Neural crest cell (in vitro differentiated cells): ENCODE measurements around the gene HSPA4. TPM values are rescaled to one million over a fixed set of nuclear protein-coding genes. Genes with fewer than 3 reads are reported as not detected.

Experiments used
- DNase-seq: peaks from one replicate; pipeline ENCODE4 v3.0.0; 2021; ENCODE audit warnings: low read depth, mixed read lengths, low spot score
- H3K27ac Mint-ChIP-seq: one replicate; pipeline ENCODE4 v1.8.0; 2021; ENCODE audit warnings: mild to moderate bottlenecking, mixed read lengths; ENCODE audit not compliant: unreplicated experiment
- H3K27me3 Mint-ChIP-seq: 2 replicates; pipeline ENCODE4 v1.8.0; 2021; ENCODE audit warnings: low read depth, mild to moderate bottlenecking, mixed read lengths
- H3K36me3 Mint-ChIP-seq: 2 replicates; pipeline ENCODE4 v1.8.0; 2021; ENCODE audit warnings: low read depth, mild to moderate bottlenecking, mixed read lengths
- H3K4me1 Mint-ChIP-seq: 2 replicates; pipeline ENCODE4 v1.8.0; 2021; ENCODE audit warnings: mixed read lengths
- H3K4me3 Mint-ChIP-seq: one replicate; pipeline ENCODE4 v1.8.0; 2021; ENCODE audit warnings: mild to moderate bottlenecking, mixed read lengths
- H3K9me3 Mint-ChIP-seq: 2 replicates; pipeline ENCODE4 v1.8.0; 2021; ENCODE audit warnings: mixed read lengths
- CTCF ChIP-seq: fragments of 200-600 bp; sonication (generic); conservative IDR thresholded peaks from 2 replicates; pipeline ENCODE4 v1.5.0; 2021; ENCODE audit warnings: antibody characterized with exemption, mild to moderate bottlenecking
- total RNA-seq: library from RNA; stranded (reverse); gene quantifications from 2 replicates; pipeline ENCODE4 v1.2.1, GENCODE V29; 2021

The HSPA4 gene
- total RNA-seq, 1 donor from 2014 or later: 161 TPM

GRCh38 chr5:133075572-133076536, 24.0 kb downstream of the HSPA4 start:
- no peak for DNase-seq
- Mint-ChIP-seq H3K36me3 (peaks cover 17% of the 10 kb centered on the region), H3K9me3 (no peaks in the 10 kb centered on the region), H3K4me1 (peaks cover 7% of the 10 kb centered on the region), H3K27me3 (no peaks in the 10 kb centered on the region), H3K4me3 (no peak overlapping the region), H3K27ac (no peak overlapping the region)
- no peak for TF ChIP-seq CTCF

- Mint-ChIP-seq H3K9me3 (no peaks in the 10 kb centered on the region), H3K27me3 (no peaks in the 10 kb centered on the region), H3K4me3 (no peak overlapping the region), H3K4me1 (no peaks in the 10 kb centered on the region), H3K36me3 (peaks cover 14% of the 10 kb centered on the region), H3K27ac (no peak overlapping the region)
- no peak for DNase-seq
- TF ChIP-seq CTCF: no peak
These were observed 27.2 kb downstream of the HSPA4 start for GRCh38 chr5:133079048-133079447.

- no peak for TF ChIP-seq CTCF
- Mint-ChIP-seq H3K27ac (no peak overlapping the region), H3K4me3 (no peak overlapping the region), H3K4me1 (no peaks in the 10 kb centered on the region), H3K27me3 (no peaks in the 10 kb centered on the region), H3K36me3 (peaks cover 17% of the 10 kb centered on the region), H3K9me3 (no peaks in the 10 kb centered on the region)
- DNase-seq: no peak
These were observed 29.2 kb downstream of the HSPA4 start for GRCh38 chr5:133081036-133081435.

- DNase-seq: no peak
- no peaks in the 10 kb centered on the region for H3K4me1 Mint-ChIP-seq
- H3K36me3 Mint-ChIP-seq: peaks cover 20% of the 10 kb centered on the region
- no peak overlapping the region for H3K4me3 Mint-ChIP-seq
- peak overlapping the region; percentile 84 for H3K27ac Mint-ChIP-seq
- no peaks in the 10 kb centered on the region for H3K27me3 Mint-ChIP-seq
- no peak for TF ChIP-seq CTCF
- no peaks in the 10 kb centered on the region for H3K9me3 Mint-ChIP-seq
These were observed 29.9 kb downstream of the HSPA4 start for GRCh38 chr5:133081703-133082102.

- Mint-ChIP-seq H3K36me3 (peaks cover 17% of the 10 kb centered on the region), H3K27me3 (no peaks in the 10 kb centered on the region), H3K4me3 (no peak overlapping the region), H3K4me1 (no peaks in the 10 kb centered on the region), H3K9me3 (no peaks in the 10 kb centered on the region), H3K27ac (peak overlapping the region; percentile 84)
- TF ChIP-seq CTCF: no peak
- no peak for DNase-seq
These were observed 30.3 kb downstream of the HSPA4 start for GRCh38 chr5:133082128-133082527.
